ENCODE measurements around the gene PLA2G6. TPM values are rescaled to one million over a fixed set of nuclear protein-coding genes. Genes with fewer than 3 reads are reported as not detected.

The PLA2G6 gene
- total and polyA plus RNA-seq, 2 experiments from 2014 or later: 28.2 to 30.2 TPM

DNA sequence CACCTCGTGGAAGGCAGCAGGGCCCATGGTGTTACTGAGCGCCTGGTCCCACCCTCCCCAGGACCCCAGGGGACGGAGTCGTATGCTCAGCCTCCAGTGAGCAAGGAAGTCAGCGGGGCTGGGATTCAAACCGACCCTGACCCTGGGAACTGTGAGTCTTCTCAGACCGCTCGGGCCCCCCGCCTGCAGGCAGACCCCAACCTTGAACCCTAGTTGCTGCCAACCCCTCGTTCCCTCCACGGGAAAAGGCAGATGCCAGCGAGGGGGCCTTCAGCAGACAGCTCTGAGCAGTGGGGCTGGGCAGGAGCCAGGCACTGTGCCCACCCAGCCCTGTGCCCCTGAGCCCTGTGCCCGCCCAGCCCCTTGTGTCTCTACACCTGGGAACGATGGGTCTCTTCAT, 104.0 kb downstream of the PLA2G6 start:
- Histone ChIP-seq H3K36me3 (replicated peaks; ENCODE audit: insufficient read depth, low read depth) (no peaks in the 10 kb centered on the region), H3K27ac (no peak overlapping the region), H4K20me1 (ENCODE audit: insufficient read depth, poor library complexity, severe bottlenecking) (no peaks in the 10 kb centered on the region), H3K4me2 (no peak overlapping the region), H3K79me2 (no peaks in the 10 kb centered on the region), H3K4me3 (no peak overlapping the region), H2AFZ (no peak overlapping the region), H3K9me2 (replicated peaks; ENCODE audit: insufficient read depth) (no peaks in the 10 kb centered on the region), H3K27me3 (peaks cover 11% of the 10 kb centered on the region), H3K4me1 (ENCODE audit: insufficient read depth) (peaks cover 11% of the 10 kb centered on the region), H3K9me3 (ENCODE audit: low read depth) (no peaks in the 10 kb centered on the region)
- no peak for TF ChIP-seq CTCF (IDR thresholded peaks at IDR 0.05; ENCODE audit: poor library complexity)
- no peak for TF ChIP-seq EZH2phosphoT487 (IDR thresholded peaks at IDR 0.05; ENCODE audit: low read depth, severe bottlenecking, unreplicated experiment)
- TF ChIP-seq EZH2 (IDR thresholded peaks at IDR 0.05; ENCODE audit: borderline replicate concordance): no peak
- no peak for DNase-seq (ENCODE audit: low spot score)
- 95% methylated on average over 14 of the region's 14 CpGs for WGBS (ENCODE audit: low lambda C conversion rate, missing lambda C conversion rate)

- Histone ChIP-seq H3K4me3 (no peak overlapping the region), H3K79me2 (no peaks in the 10 kb centered on the region), H3K9me2 (replicated peaks; ENCODE audit: insufficient read depth) (no peaks in the 10 kb centered on the region), H4K20me1 (ENCODE audit: insufficient read depth, poor library complexity, severe bottlenecking) (no peaks in the 10 kb centered on the region), H3K4me1 (ENCODE audit: insufficient read depth) (peaks cover 11% of the 10 kb centered on the region), H3K4me2 (no peak overlapping the region), H3K36me3 (replicated peaks; ENCODE audit: insufficient read depth, low read depth) (no peaks in the 10 kb centered on the region), H3K27ac (no peak overlapping the region), H3K27me3 (peaks cover 6% of the 10 kb centered on the region), H2AFZ (no peak overlapping the region), H3K9me3 (ENCODE audit: low read depth) (no peaks in the 10 kb centered on the region)
- no peak for DNase-seq (ENCODE audit: low spot score)
- TF ChIP-seq EZH2 (IDR thresholded peaks at IDR 0.05; ENCODE audit: borderline replicate concordance) (no peak), CTCF (IDR thresholded peaks at IDR 0.05; ENCODE audit: poor library complexity) (no peak), EZH2phosphoT487 (IDR thresholded peaks at IDR 0.05; ENCODE audit: low read depth, severe bottlenecking, unreplicated experiment) (no peak)
- 88% methylated on average over 12 of the region's 12 CpGs for WGBS (ENCODE audit: low lambda C conversion rate, missing lambda C conversion rate)
Measured at GRCh38 chr22:38077096-38077495, 104.5 kb downstream of the PLA2G6 start.

DNA sequence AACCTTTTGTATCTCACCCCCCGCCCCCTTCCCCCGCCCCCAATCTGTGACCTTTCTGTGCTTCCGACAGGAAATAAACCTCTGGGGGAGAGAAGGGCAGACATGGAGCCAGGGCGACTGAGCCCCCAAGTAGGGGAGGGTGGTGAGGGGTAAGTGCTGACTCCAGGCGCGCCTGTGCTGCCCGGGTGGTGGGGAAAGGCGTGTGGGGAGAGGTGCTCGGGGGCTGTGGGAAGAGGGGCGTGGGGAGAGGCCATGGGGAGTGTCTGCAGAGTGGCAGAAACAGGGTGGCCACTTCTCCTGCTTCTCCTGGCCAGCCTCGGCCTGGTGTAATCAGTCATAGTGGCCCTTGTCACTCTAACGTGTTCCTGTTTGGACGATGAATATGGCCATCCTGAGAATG, 105.7 kb downstream of the PLA2G6 start:
- DNase-seq (ENCODE audit: low spot score): no peak
- Histone ChIP-seq H4K20me1 (ENCODE audit: insufficient read depth, poor library complexity, severe bottlenecking) (no peaks in the 10 kb centered on the region), H2AFZ (no peak overlapping the region), H3K79me2 (no peaks in the 10 kb centered on the region), H3K4me1 (ENCODE audit: insufficient read depth) (peaks cover 3% of the 10 kb centered on the region), H3K9me3 (ENCODE audit: low read depth) (no peaks in the 10 kb centered on the region), H3K4me3 (no peak overlapping the region), H3K4me2 (no peak overlapping the region), H3K27me3 (no peaks in the 10 kb centered on the region), H3K27ac (no peak overlapping the region), H3K36me3 (replicated peaks; ENCODE audit: insufficient read depth, low read depth) (no peaks in the 10 kb centered on the region), H3K9me2 (replicated peaks; ENCODE audit: insufficient read depth) (no peaks in the 10 kb centered on the region)
- TF ChIP-seq EZH2phosphoT487 (IDR thresholded peaks at IDR 0.05; ENCODE audit: low read depth, severe bottlenecking, unreplicated experiment) (no peak), CTCF (IDR thresholded peaks at IDR 0.05; ENCODE audit: poor library complexity) (no peak), EZH2 (IDR thresholded peaks at IDR 0.05; ENCODE audit: borderline replicate concordance) (no peak)
- WGBS (ENCODE audit: low lambda C conversion rate, missing lambda C conversion rate): 80% methylated on average over 13 of the region's 13 CpGs

Measured in hepatocyte (in vitro differentiated cells).